Measurements from ENCODE around the gene TMOD1. TPM values are rescaled to one million over a fixed set of nuclear protein-coding genes. Genes with fewer than 3 reads are reported as not detected.

Gene TMOD1
- total and polyA plus RNA-seq, 2 of the 8 experiments (the other 6 are each of a cell fraction or from before 2014, with no cell fraction given), result 0.17 to 0.88 TPM

DNA sequence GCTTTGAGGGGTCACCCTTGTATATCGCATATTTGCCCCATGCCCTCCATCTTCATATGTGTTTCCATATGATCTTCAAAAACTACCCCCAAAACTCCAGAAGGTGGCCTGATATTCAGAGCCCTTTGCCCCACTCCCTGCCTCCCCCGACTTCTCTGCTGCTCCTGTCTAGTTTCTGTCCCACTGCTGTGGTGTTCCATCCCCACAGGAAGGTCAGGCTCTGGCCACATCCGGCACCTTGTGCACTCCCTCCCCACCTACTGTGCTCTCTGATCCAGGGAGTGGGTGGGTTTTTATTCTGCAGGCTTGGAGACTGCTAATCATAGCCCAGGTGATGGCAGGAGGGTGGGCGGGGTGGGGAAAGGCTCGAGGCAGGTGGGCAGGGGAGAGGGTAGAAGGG is 52.4 kb downstream of the TMOD1 start (continued):
- TF ChIP-seq, protein P1, sequence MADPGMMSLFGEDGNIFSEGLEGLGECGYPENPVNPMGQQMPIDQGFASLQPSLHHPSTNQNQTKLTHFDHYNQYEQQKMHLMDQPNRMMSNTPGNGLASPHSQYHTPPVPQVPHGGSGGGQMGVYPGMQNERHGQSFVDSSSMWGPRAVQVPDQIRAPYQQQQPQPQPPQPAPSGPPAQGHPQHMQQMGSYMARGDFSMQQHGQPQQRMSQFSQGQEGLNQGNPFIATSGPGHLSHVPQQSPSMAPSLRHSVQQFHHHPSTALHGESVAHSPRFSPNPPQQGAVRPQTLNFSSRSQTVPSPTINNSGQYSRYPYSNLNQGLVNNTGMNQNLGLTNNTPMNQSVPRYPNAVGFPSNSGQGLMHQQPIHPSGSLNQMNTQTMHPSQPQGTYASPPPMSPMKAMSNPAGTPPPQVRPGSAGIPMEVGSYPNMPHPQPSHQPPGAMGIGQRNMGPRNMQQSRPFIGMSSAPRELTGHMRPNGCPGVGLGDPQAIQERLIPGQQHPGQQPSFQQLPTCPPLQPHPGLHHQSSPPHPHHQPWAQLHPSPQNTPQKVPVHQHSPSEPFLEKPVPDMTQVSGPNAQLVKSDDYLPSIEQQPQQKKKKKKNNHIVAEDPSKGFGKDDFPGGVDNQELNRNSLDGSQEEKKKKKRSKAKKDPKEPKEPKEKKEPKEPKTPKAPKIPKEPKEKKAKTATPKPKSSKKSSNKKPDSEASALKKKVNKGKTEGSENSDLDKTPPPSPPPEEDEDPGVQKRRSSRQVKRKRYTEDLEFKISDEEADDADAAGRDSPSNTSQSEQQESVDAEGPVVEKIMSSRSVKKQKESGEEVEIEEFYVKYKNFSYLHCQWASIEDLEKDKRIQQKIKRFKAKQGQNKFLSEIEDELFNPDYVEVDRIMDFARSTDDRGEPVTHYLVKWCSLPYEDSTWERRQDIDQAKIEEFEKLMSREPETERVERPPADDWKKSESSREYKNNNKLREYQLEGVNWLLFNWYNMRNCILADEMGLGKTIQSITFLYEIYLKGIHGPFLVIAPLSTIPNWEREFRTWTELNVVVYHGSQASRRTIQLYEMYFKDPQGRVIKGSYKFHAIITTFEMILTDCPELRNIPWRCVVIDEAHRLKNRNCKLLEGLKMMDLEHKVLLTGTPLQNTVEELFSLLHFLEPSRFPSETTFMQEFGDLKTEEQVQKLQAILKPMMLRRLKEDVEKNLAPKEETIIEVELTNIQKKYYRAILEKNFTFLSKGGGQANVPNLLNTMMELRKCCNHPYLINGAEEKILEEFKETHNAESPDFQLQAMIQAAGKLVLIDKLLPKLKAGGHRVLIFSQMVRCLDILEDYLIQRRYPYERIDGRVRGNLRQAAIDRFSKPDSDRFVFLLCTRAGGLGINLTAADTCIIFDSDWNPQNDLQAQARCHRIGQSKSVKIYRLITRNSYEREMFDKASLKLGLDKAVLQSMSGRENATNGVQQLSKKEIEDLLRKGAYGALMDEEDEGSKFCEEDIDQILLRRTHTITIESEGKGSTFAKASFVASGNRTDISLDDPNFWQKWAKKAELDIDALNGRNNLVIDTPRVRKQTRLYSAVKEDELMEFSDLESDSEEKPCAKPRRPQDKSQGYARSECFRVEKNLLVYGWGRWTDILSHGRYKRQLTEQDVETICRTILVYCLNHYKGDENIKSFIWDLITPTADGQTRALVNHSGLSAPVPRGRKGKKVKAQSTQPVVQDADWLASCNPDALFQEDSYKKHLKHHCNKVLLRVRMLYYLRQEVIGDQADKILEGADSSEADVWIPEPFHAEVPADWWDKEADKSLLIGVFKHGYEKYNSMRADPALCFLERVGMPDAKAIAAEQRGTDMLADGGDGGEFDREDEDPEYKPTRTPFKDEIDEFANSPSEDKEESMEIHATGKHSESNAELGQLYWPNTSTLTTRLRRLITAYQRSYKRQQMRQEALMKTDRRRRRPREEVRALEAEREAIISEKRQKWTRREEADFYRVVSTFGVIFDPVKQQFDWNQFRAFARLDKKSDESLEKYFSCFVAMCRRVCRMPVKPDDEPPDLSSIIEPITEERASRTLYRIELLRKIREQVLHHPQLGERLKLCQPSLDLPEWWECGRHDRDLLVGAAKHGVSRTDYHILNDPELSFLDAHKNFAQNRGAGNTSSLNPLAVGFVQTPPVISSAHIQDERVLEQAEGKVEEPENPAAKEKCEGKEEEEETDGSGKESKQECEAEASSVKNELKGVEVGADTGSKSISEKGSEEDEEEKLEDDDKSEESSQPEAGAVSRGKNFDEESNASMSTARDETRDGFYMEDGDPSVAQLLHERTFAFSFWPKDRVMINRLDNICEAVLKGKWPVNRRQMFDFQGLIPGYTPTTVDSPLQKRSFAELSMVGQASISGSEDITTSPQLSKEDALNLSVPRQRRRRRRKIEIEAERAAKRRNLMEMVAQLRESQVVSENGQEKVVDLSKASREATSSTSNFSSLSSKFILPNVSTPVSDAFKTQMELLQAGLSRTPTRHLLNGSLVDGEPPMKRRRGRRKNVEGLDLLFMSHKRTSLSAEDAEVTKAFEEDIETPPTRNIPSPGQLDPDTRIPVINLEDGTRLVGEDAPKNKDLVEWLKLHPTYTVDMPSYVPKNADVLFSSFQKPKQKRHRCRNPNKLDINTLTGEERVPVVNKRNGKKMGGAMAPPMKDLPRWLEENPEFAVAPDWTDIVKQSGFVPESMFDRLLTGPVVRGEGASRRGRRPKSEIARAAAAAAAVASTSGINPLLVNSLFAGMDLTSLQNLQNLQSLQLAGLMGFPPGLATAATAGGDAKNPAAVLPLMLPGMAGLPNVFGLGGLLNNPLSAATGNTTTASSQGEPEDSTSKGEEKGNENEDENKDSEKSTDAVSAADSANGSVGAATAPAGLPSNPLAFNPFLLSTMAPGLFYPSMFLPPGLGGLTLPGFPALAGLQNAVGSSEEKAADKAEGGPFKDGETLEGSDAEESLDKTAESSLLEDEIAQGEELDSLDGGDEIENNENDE (IDR thresholded peaks at IDR 0.05; ENCODE audit: insufficient replicate concordance, low read length), result no peak
- TF ChIP-seq RFX5 (IDR thresholded peaks at IDR 0.05; ENCODE audit: borderline replicate concordance, low read depth, low read length), result no peak
- TF ChIP-seq POLR2A (IDR thresholded peaks at IDR 0.05; ENCODE audit: control extremely low read depth in 1 of 2, low read depth in 2 of 2, low read length in 2 of 2), result no peak
- no peak for TF ChIP-seq FOSL1 (IDR thresholded peaks at IDR 0.05; ENCODE audit: insufficient read depth, low read depth, low read length)
- TF ChIP-seq JUN (IDR thresholded peaks at IDR 0.05; ENCODE audit: low read depth, low read length), result no peak

Data from H1 (cell line).